ENCODE results near the gene HDGFL2. TPM values are rescaled to one million over a fixed set of nuclear protein-coding genes. Genes with fewer than 3 reads are reported as not detected.

Gene HDGFL2
- total RNA-seq, 1 donor from 2014 or later = 79.8 TPM

- H3K36me3 ChIP-seq (ENCODE audit: insufficient read depth, low read length) = peaks cover 11% of the 10 kb centered on the region
- H3K4me2 ChIP-seq (ENCODE audit: low read length) = no peak overlapping the region
- Mint-ChIP-seq H3K9me3 (ENCODE audit: unreplicated experiment) (no peaks in the 10 kb centered on the region), H3K27ac (ENCODE audit: unreplicated experiment) (no peak overlapping the region), H3K36me3 (ENCODE audit: low read depth, unreplicated experiment) (peaks cover 9% of the 10 kb centered on the region), H3K4me3 (ENCODE audit: unreplicated experiment) (no peak overlapping the region), H3K4me1 (ENCODE audit: low read depth, unreplicated experiment) (peaks cover 15% of the 10 kb centered on the region), H3K27me3 (ENCODE audit: low read depth, unreplicated experiment) (no peaks in the 10 kb centered on the region)
- TF ChIP-seq EZH2 (IDR thresholded peaks at IDR 0.05; ENCODE audit: insufficient read depth, low read length) = no peak
- TF ChIP-seq, protein P1, sequence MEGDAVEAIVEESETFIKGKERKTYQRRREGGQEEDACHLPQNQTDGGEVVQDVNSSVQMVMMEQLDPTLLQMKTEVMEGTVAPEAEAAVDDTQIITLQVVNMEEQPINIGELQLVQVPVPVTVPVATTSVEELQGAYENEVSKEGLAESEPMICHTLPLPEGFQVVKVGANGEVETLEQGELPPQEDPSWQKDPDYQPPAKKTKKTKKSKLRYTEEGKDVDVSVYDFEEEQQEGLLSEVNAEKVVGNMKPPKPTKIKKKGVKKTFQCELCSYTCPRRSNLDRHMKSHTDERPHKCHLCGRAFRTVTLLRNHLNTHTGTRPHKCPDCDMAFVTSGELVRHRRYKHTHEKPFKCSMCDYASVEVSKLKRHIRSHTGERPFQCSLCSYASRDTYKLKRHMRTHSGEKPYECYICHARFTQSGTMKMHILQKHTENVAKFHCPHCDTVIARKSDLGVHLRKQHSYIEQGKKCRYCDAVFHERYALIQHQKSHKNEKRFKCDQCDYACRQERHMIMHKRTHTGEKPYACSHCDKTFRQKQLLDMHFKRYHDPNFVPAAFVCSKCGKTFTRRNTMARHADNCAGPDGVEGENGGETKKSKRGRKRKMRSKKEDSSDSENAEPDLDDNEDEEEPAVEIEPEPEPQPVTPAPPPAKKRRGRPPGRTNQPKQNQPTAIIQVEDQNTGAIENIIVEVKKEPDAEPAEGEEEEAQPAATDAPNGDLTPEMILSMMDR (IDR thresholded peaks at IDR 0.05; ENCODE audit: insufficient read depth, low read depth, low read length) = no peak
- DNase-seq (ENCODE audit: low read depth) = no peak
- H3K27me3 ChIP-seq (ENCODE audit: insufficient read depth, low read length) = no peaks in the 10 kb centered on the region
- H4K20me1 ChIP-seq (ENCODE audit: insufficient read depth, low read length) = peaks cover 49% of the 10 kb centered on the region
- H3K79me2 ChIP-seq (ENCODE audit: insufficient read depth, low read length) = peaks cover 37% of the 10 kb centered on the region
- no peak overlapping the region for H3K9ac ChIP-seq (ENCODE audit: low read length)
- H2AFZ ChIP-seq (ENCODE audit: low read depth, low read length) = no peak overlapping the region
- H3K4me3 ChIP-seq (ENCODE audit: insufficient read depth, low read depth, low read length) = no peak overlapping the region
- H3K9me3 ChIP-seq (ENCODE audit: insufficient read depth, low read depth, low read length) = no peaks in the 10 kb centered on the region
- no peak for FAIRE-seq
- H3K27ac ChIP-seq (ENCODE audit: low read depth, low read length) = no peak overlapping the region
- peaks cover 21% of the 10 kb centered on the region for H3K4me1 ChIP-seq (ENCODE audit: insufficient read depth, low read length)
Measured at GRCh38 chr19:4452230-4452990, 19.7 kb upstream of the HDGFL2 start.

GRCh38 chr19:4453232-4454179 lies 18.6 kb upstream of the HDGFL2 start:
- no peak overlapping the region for H3K27ac ChIP-seq (ENCODE audit: low read depth, low read length)
- H3K4me1 Mint-ChIP-seq (ENCODE audit: low read depth, unreplicated experiment) = peaks cover 15% of the 10 kb centered on the region
- no peaks in the 10 kb centered on the region for H3K9me3 Mint-ChIP-seq (ENCODE audit: unreplicated experiment)
- H2AFZ ChIP-seq (ENCODE audit: low read depth, low read length) = no peak overlapping the region
- no peak for DNase-seq (ENCODE audit: low read depth)
- H3K36me3 ChIP-seq (ENCODE audit: insufficient read depth, low read length) = peaks cover 10% of the 10 kb centered on the region
- no peaks in the 10 kb centered on the region for H3K27me3 Mint-ChIP-seq (ENCODE audit: low read depth, unreplicated experiment)
- H3K79me2 ChIP-seq (ENCODE audit: insufficient read depth, low read length) = peaks cover 37% of the 10 kb centered on the region
- no peak overlapping the region for H3K9ac ChIP-seq (ENCODE audit: low read length)
- H3K4me1 ChIP-seq (ENCODE audit: insufficient read depth, low read length) = peaks cover 21% of the 10 kb centered on the region
- FAIRE-seq = no peak
- H3K27ac Mint-ChIP-seq (ENCODE audit: unreplicated experiment) = no peak overlapping the region
- peaks cover 41% of the 10 kb centered on the region for H4K20me1 ChIP-seq (ENCODE audit: insufficient read depth, low read length)
- no peak overlapping the region for H3K4me3 ChIP-seq (ENCODE audit: insufficient read depth, low read depth, low read length)
- no peak for TF ChIP-seq EZH2 (IDR thresholded peaks at IDR 0.05; ENCODE audit: insufficient read depth, low read length)
- TF ChIP-seq, protein P1 (IDR thresholded peaks at IDR 0.05; ENCODE audit: insufficient read depth, low read depth, low read length) = no peak
- no peaks in the 10 kb centered on the region for H3K27me3 ChIP-seq (ENCODE audit: insufficient read depth, low read length)
- no peaks in the 10 kb centered on the region for H3K9me3 ChIP-seq (ENCODE audit: insufficient read depth, low read depth, low read length)
- H3K4me3 Mint-ChIP-seq (ENCODE audit: unreplicated experiment) = no peak overlapping the region
- no peak overlapping the region for H3K4me2 ChIP-seq (ENCODE audit: low read length)
- peaks cover 9% of the 10 kb centered on the region for H3K36me3 Mint-ChIP-seq (ENCODE audit: low read depth, unreplicated experiment)
